Measurements from ENCODE around the gene ASRGL1. TPM values are rescaled to one million over a fixed set of nuclear protein-coding genes. Genes with fewer than 3 reads are reported as not detected.

ASRGL1 gene
- total RNA-seq, 1 experiment from 2014 or later = 37.7 TPM

DNA sequence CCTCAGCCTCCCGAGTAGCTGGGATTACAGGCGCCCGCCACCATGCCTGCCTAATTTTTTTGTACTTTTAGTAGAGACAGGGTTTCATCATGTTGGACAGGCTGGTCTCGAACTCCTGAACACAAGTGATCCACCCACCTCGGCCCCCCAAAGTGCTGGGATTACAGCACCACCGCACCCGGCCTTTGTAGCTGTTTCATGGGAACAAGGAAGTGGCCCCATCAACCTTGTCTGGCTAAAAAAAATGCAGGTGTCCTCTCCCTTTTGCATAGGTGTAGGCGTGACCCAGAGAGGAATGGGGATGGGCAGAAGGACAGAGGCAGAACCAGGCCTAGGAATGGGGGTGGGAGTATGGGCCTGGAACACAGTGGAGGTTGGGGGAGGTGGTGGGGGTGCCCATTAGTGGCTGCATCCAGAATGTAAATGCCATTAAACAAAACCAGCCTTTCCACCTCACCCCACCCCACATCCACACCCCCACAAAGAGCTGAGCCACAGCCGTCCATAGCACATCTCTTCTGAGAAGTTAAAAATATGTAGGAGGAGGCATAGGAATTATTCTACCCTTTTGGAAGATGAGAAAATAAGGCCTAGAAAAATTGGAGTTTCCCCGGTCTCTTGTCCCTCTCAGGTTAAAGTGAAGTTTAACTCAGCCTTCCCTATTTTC lies 58.8 kb downstream of the ASRGL1 start:
- Histone ChIP-seq H3K9me3 (ENCODE audit: low read depth, low read length, poor library complexity, severe bottlenecking) (no peaks in the 10 kb centered on the region), H3K27me3 (replicated peaks; ENCODE audit: insufficient read depth, low read depth, low read length, poor library complexity) (no peaks in the 10 kb centered on the region), H3K4me1 (ENCODE audit: insufficient read depth, low read length, poor library complexity, severe bottlenecking) (no peaks in the 10 kb centered on the region), H3K36me3 (ENCODE audit: insufficient read depth, low read length, poor library complexity, severe bottlenecking) (no peaks in the 10 kb centered on the region), H3K4me3 (ENCODE audit: low read depth, low read length, poor library complexity, severe bottlenecking) (no peak overlapping the region), H3K27ac (ENCODE audit: low read depth, low read length, poor library complexity, severe bottlenecking) (no peak overlapping the region)
- ChIA-PET POLR2A (ENCODE audit: low non-redundant PET) (no interaction called here), CTCF (interaction anchor here (0.8 to 1.8 kb wide), 4 partner anchors 12 to 302 kb away, joined by 4 to 18 read pairs (median 10); no protein-coding TSS in a partner anchor)
- DNase-seq (ENCODE audit: low spot score) = no peak
- intact Hi-C loops (cut with micrococcal nuclease; ENCODE audit: unreplicated experiment) = loop anchor here (1.0 to 10.0 kb wide), 5 partner anchors 149 to 629 kb away; partner anchors contain the start of genes AHNAK, BSCL2 and GNG3
- TF ChIP-seq, protein P1, sequence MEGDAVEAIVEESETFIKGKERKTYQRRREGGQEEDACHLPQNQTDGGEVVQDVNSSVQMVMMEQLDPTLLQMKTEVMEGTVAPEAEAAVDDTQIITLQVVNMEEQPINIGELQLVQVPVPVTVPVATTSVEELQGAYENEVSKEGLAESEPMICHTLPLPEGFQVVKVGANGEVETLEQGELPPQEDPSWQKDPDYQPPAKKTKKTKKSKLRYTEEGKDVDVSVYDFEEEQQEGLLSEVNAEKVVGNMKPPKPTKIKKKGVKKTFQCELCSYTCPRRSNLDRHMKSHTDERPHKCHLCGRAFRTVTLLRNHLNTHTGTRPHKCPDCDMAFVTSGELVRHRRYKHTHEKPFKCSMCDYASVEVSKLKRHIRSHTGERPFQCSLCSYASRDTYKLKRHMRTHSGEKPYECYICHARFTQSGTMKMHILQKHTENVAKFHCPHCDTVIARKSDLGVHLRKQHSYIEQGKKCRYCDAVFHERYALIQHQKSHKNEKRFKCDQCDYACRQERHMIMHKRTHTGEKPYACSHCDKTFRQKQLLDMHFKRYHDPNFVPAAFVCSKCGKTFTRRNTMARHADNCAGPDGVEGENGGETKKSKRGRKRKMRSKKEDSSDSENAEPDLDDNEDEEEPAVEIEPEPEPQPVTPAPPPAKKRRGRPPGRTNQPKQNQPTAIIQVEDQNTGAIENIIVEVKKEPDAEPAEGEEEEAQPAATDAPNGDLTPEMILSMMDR (conservative IDR thresholded peaks at IDR 0.05; ENCODE audit: low read depth, low read length) = no peak
- no peak for TF ChIP-seq EZH2 (IDR thresholded peaks at IDR 0.05; ENCODE audit: borderline replicate concordance, low read depth, low read length, poor library complexity, severe bottlenecking)
- no TSS peak for BruUV-seq (replicated peaks)

DNA sequence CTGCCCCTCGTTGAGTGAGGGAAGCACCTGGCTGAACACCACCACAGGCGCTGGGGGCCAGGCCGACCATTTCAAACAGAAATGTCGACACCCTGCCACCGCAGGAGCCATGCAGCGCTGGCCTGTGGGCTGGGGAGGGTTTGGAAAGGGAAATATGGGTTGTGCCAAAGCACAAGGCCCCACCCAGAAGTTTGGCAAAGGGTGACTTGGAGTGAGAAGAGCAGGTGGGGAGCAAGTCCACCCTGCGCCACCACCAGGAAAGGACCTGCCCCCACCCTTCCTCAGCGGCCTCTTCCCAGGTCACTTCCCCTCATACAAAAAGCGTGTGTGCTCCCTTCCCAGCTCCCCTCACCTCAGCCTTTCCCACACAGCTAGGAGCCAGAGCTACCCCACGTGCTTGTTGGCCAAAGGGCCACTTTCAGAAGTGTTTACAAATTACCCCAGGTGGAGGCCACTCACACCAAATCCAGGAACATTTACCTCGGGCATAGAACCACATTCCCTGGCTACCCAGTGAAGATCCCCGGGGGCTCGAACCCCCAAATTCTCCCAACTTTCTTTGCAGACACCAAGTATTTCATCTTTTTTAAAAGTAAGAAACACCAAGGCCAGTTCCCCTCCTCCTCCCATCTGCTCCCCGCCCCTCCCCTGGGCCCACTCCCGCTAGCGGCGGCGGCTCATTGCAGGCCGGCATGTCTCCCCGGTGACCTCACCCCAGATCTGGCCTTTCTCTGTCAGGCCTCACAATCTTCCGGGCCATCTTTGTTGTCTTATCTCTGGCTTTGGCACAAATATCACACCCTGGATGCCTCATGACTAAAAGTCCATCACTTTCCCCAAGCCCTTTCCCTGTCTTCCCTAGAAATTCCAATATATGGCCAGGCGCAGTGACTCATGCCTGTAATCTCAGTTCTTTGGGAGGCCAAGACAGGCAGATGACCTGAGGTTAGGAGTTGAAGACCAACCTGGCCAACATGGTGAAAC lies 61.1 kb downstream of the ASRGL1 start:
- no peaks in the 10 kb centered on the region for H3K27me3 ChIP-seq (replicated peaks; ENCODE audit: insufficient read depth, low read depth, low read length, poor library complexity)
- no TSS peak for BruUV-seq (replicated peaks)
- no peaks in the 10 kb centered on the region for H3K4me1 ChIP-seq (ENCODE audit: insufficient read depth, low read length, poor library complexity, severe bottlenecking)
- H3K36me3 ChIP-seq (ENCODE audit: insufficient read depth, low read length, poor library complexity, severe bottlenecking) = no peaks in the 10 kb centered on the region
- no peak overlapping the region for H3K4me3 ChIP-seq (ENCODE audit: low read depth, low read length, poor library complexity, severe bottlenecking)
- intact Hi-C loops (cut with micrococcal nuclease; ENCODE audit: unreplicated experiment) = loop anchor here (5.0 to 10.0 kb wide), 3 partner anchors 146 to 626 kb away; partner anchors contain the start of genes AHNAK, BSCL2 and GNG3
- TF ChIP-seq, protein P1 (conservative IDR thresholded peaks at IDR 0.05; ENCODE audit: low read depth, low read length) = no peak
- TF ChIP-seq EZH2 (IDR thresholded peaks at IDR 0.05; ENCODE audit: borderline replicate concordance, low read depth, low read length, poor library complexity, severe bottlenecking) = no peak
- no peak for DNase-seq (ENCODE audit: low spot score)
- ChIA-PET CTCF (no interaction called here), POLR2A (ENCODE audit: low non-redundant PET) (no interaction called here)
- H3K9me3 ChIP-seq (ENCODE audit: low read depth, low read length, poor library complexity, severe bottlenecking) = no peaks in the 10 kb centered on the region
- H3K27ac ChIP-seq (ENCODE audit: low read depth, low read length, poor library complexity, severe bottlenecking) = no peak overlapping the region

DNA sequence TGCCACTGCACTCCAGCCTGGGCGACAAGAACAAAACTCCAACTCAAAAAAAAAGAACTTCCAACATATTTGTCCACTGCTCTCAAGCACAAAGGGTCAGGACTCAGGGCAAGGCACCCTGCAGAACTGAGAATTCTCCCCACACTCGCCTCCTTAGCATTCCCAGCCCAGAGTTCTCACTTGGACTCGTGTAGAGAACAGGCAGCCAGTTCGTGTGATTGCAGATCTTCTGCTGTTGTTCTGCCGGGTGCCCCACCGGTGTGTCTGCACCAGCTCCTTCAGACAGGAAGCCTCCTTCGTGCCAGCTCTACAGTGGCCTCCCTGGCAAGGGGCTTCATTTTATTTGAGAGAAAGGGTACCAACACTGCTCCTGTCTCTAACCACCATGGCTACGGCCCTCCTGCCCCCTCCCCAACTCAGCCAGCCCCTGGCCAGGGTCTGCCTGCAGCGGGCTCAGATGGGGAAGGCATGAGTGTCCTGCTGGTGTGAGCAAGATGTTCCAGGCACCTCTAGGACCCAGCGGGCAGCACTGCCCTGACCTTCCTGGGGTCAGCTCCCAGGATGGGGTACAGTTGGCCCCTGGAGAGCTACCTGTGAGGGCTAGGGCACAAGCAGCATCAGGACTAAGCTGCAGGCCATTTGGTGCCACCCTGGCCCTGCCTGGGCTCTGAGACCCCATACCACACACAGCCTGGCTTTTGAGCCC lies 62.1 kb downstream of the ASRGL1 start:
- no peaks in the 10 kb centered on the region for H3K4me1 ChIP-seq (ENCODE audit: insufficient read depth, low read length, poor library complexity, severe bottlenecking)
- CTCF ChIA-PET = no interaction called here
- H3K9me3 ChIP-seq (ENCODE audit: low read depth, low read length, poor library complexity, severe bottlenecking) = no peaks in the 10 kb centered on the region
- H3K4me3 ChIP-seq (ENCODE audit: low read depth, low read length, poor library complexity, severe bottlenecking) = no peak overlapping the region
- DNase-seq (ENCODE audit: low spot score) = no peak
- H3K36me3 ChIP-seq (ENCODE audit: insufficient read depth, low read length, poor library complexity, severe bottlenecking) = no peaks in the 10 kb centered on the region
- TF ChIP-seq, protein P1 (conservative IDR thresholded peaks at IDR 0.05; ENCODE audit: low read depth, low read length) = no peak
- TF ChIP-seq EZH2 (IDR thresholded peaks at IDR 0.05; ENCODE audit: borderline replicate concordance, low read depth, low read length, poor library complexity, severe bottlenecking) = no peak
- intact Hi-C loops (cut with micrococcal nuclease; ENCODE audit: unreplicated experiment) = loop anchor here (5.0 to 10.0 kb wide), 3 partner anchors 145 to 625 kb away; partner anchors contain the start of genes AHNAK, BSCL2 and GNG3
- H3K27ac ChIP-seq (ENCODE audit: low read depth, low read length, poor library complexity, severe bottlenecking) = no peak overlapping the region
- POLR2A ChIA-PET (ENCODE audit: low non-redundant PET) = no interaction called here
- H3K27me3 ChIP-seq (replicated peaks; ENCODE audit: insufficient read depth, low read depth, low read length, poor library complexity) = no peaks in the 10 kb centered on the region
- no TSS peak for BruUV-seq (replicated peaks)
